A549 (cell line): ENCODE measurements around the gene TMEM53. TPM values are rescaled to one million over a fixed set of nuclear protein-coding genes. Genes with fewer than 3 reads are reported as not detected.

Source experiments
- ATAC-seq, 2 experiments: fragments of 200-7000 bp in 1 of 2; fragments of >200 bp in 1 of 2; cut with Nextera tagmentation in 1 of 2; cut with Tn5 transposase in 1 of 2; 3 replicates each; pipeline versions ENCODE4 v1.8.0 to v1.9.1; 2018 to 2020; ENCODE audit warnings: mild to moderate bottlenecking in 1 of 2, moderate library complexity in 1 of 2
- CTCF ChIA-PET: fragments of 300-600 bp; sonication (Branson Sonifier 250); formaldehyde crosslinking; extraction: SDS; loops from one replicate; lab custom pipeline; 2021; ENCODE audit warnings: antibody characterized with exemption, inconsistent platforms; lab: Yijun Ruan, JAX
- POLR2A ChIA-PET: fragments of 350-600 bp; formaldehyde crosslinking; extraction: SDS; loops from one replicate; lab custom pipeline; 2021; ENCODE audit warnings: antibody characterized with exemption, inconsistent platforms; lab: Yijun Ruan, JAX
- DNase-seq, 2 experiments: peaks; one replicate each; pipeline versions ENCODE4 v3.0.0 to v3.0.0-alpha.2; 2011 to 2016; ENCODE audit warnings: low read depth in 1 of 2, low spot score in 1 of 2
- FAIRE-seq: peaks from 2 replicates; lab custom pipeline; 2011; peaks lifted over from hg19 to GRCh38; lab: Jason Lieb, UNC
- H3K27ac ChIP-seq, 2 experiments: fragments of >200 bp; sonication (Bioruptor Twin); formaldehyde crosslinking; 3 replicates each; pipeline ENCODE4 v1.5.1; 2016 to 2017
- H3K4me1 ChIP-seq: fragments of >200 bp; sonication (Bioruptor Twin); formaldehyde crosslinking; 3 replicates; pipeline ENCODE4 v1.6.1; 2016
- H3K4me2 ChIP-seq: fragments of >200 bp; sonication (Bioruptor Twin); formaldehyde crosslinking; 3 replicates; pipeline ENCODE4 v1.6.1; 2016
- H3K4me3 ChIP-seq: fragments of >200 bp; sonication (Bioruptor Twin); formaldehyde crosslinking; 3 replicates; pipeline ENCODE4 v1.5.1; 2016
- H3K9me3 ChIP-seq: fragments of >200 bp; sonication (Bioruptor Twin); formaldehyde crosslinking; 3 replicates; pipeline ENCODE4 v1.6.1; 2016
- CHD2 ChIP-seq: fragments of 150-350 bp; IDR thresholded peaks from 2 replicates; pipeline ENCODE4 v1.6.1; 2014; ENCODE audit warnings: low read length; ENCODE audit not compliant: partially characterized antibody
- CHD4 ChIP-seq: fragments of 200-600 bp; sonication (generic); IDR thresholded peaks from 2 replicates; pipeline ENCODE4 v1.6.1; 2016; ENCODE audit warnings: antibody characterized with exemption, mild to moderate bottlenecking, borderline replicate concordance
- ESRRA ChIP-seq: fragments of 150-350 bp; IDR thresholded peaks from 2 replicates; pipeline ENCODE4 v1.6.1; 2014; ENCODE audit warnings: mild to moderate bottlenecking, low read length, borderline replicate concordance
- FOXS1 ChIP-seq: fragments of 250-450 bp; sonication (Bioruptor Pico); IDR thresholded peaks from 2 replicates; pipeline ENCODE4 v1.5.0; 2020; ENCODE audit warnings: mild to moderate bottlenecking, moderate library complexity
- GATA3 ChIP-seq: IDR thresholded peaks from 2 replicates; pipeline ENCODE4 v1.6.1; 2012; ENCODE audit warnings: borderline replicate concordance
- HOXA7 ChIP-seq: fragments of 250-450 bp; sonication (Bioruptor Pico); IDR thresholded peaks from 2 replicates; pipeline ENCODE4 v1.5.0; 2020; ENCODE audit warnings: mild to moderate bottlenecking, moderate library complexity
- JUNB ChIP-seq: fragments of >200 bp; sonication (Bioruptor Twin); formaldehyde crosslinking; IDR thresholded peaks from 2 replicates; pipeline ENCODE4 v1.6.1; 2016
- KDM5A ChIP-seq: fragments of 200-600 bp; sonication (generic); IDR thresholded peaks from 2 replicates; pipeline ENCODE4 v1.6.1; 2016; ENCODE audit warnings: antibody characterized with exemption, mild to moderate bottlenecking
- MAZ ChIP-seq: fragments of 150-350 bp; IDR thresholded peaks from 2 replicates; pipeline ENCODE4 v1.6.1; 2014; ENCODE audit warnings: antibody characterized with exemption, low read depth, low read length, borderline replicate concordance
- NPAS2 ChIP-seq: fragments of 250-450 bp; sonication (Bioruptor Pico); IDR thresholded peaks from 2 replicates; pipeline ENCODE4 v1.8.0; 2022; ENCODE audit warnings: mild to moderate bottlenecking, moderate library complexity, borderline replicate concordance
- PHF8 ChIP-seq: fragments of 200-600 bp; sonication (generic); IDR thresholded peaks from 2 replicates; pipeline ENCODE4 v1.6.1; 2016; ENCODE audit warnings: low read depth, mild to moderate bottlenecking, antibody characterized with exemption, moderate library complexity, borderline replicate concordance
- POLR2AphosphoS2 ChIP-seq: conservative IDR thresholded peaks from 2 replicates; pipeline ENCODE4 v1.6.1; 2012; ENCODE audit warnings: low read length, improper control_type of control experiment, inconsistent platforms
- RAD21 ChIP-seq, 2 experiments: fragments of >200 bp in 1 of 2; sonication (Bioruptor Twin) in 1 of 2; formaldehyde crosslinking in 1 of 2; IDR thresholded peaks in 1 of 2; conservative IDR thresholded peaks in 1 of 2; 2 replicates in 1 of 2; 3 replicates in 1 of 2; pipeline ENCODE4 v1.6.1; 2012 to 2018; ENCODE audit warnings: inconsistent platforms in 1 of 2
- RARB ChIP-seq: fragments of 250-450 bp; sonication (Bioruptor Pico); IDR thresholded peaks from 2 replicates; pipeline ENCODE4 v1.8.0; 2021; ENCODE audit warnings: mild to moderate bottlenecking, moderate library complexity
- RNF2 ChIP-seq: fragments of 200-600 bp; sonication (generic); IDR thresholded peaks from 2 replicates; pipeline ENCODE4 v1.6.1; 2016; ENCODE audit warnings: low read depth, mild to moderate bottlenecking, antibody characterized with exemption, moderate library complexity, borderline replicate concordance
- SMC3 ChIP-seq: fragments of >200 bp; sonication (Bioruptor Twin); formaldehyde crosslinking; IDR thresholded peaks from 3 replicates; pipeline ENCODE4 v1.6.1; 2018; ENCODE audit warnings: inconsistent platforms
- SREBF2 ChIP-seq: fragments of 450-650 bp; IDR thresholded peaks from 2 replicates; pipeline ENCODE4 v1.6.1; 2014; ENCODE audit warnings: mild to moderate bottlenecking, moderate library complexity
- ZNF302 ChIP-seq: fragments of 250-450 bp; sonication (Bioruptor Pico); IDR thresholded peaks from 2 replicates; pipeline ENCODE4 v1.9.0; 2021; ENCODE audit warnings: inconsistent platforms, mild to moderate bottlenecking, moderate library complexity
- ZSCAN20 ChIP-seq: fragments of 250-450 bp; sonication (Bioruptor Pico); IDR thresholded peaks from 2 replicates; pipeline ENCODE4 v1.8.0; 2022; ENCODE audit warnings: mild to moderate bottlenecking, moderate library complexity
- WGBS: methylation state at CpG from one replicate; pipeline ENCODE4 v1.1.6; 2017; ENCODE audit errors: missing lambda C conversion rate; 5-methylcytosine and 5-hydroxymethylcytosine counted together
- polyA plus RNA-seq, 4 experiments: library from polyadenylated mRNA; depleted of rRNA in 3 of 4; stranded (reverse); fragments of >200 nt; fragmentation: RNase III in 1 of 4; extraction: RNeasy Plus Mini Kit Qiagen cat#74134 plus additional on column Dnase treatment in 1 of 4; gene quantifications; 2 replicates in 3 of 4; 3 replicates in 1 of 4; pipeline ENCODE4 v1.2.3, GENCODE V29; 2011 to 2017
- TF ChIP-seq, protein P1 (sequence below): fragments of >200 bp; sonication (Bioruptor Twin); formaldehyde crosslinking; IDR thresholded peaks from 3 replicates; pipeline ENCODE4 v1.6.1; 2016
- TF ChIP-seq, protein P2 (sequence below): fragments of >200 bp; sonication (Bioruptor Twin); formaldehyde crosslinking; IDR thresholded peaks from 3 replicates; pipeline ENCODE4 v1.5.1; 2016
- TF ChIP-seq, protein P3 (sequence below): fragments of 200-600 bp; sonication (generic); IDR thresholded peaks from 2 replicates; pipeline ENCODE4 v1.6.1; 2016; ENCODE audit warnings: antibody characterized with exemption, mild to moderate bottlenecking, moderate library complexity
- TF ChIP-seq, protein P4 (sequence below): fragments of 450-650 bp; IDR thresholded peaks from 2 replicates; pipeline ENCODE4 v1.6.1; 2014; ENCODE audit warnings: antibody characterized with exemption

The TMEM53 gene
- polyA plus RNA-seq, 2 of the 4 experiments (the other 2 are of a cell fraction): 6.2 to 8.0 TPM

DNA sequence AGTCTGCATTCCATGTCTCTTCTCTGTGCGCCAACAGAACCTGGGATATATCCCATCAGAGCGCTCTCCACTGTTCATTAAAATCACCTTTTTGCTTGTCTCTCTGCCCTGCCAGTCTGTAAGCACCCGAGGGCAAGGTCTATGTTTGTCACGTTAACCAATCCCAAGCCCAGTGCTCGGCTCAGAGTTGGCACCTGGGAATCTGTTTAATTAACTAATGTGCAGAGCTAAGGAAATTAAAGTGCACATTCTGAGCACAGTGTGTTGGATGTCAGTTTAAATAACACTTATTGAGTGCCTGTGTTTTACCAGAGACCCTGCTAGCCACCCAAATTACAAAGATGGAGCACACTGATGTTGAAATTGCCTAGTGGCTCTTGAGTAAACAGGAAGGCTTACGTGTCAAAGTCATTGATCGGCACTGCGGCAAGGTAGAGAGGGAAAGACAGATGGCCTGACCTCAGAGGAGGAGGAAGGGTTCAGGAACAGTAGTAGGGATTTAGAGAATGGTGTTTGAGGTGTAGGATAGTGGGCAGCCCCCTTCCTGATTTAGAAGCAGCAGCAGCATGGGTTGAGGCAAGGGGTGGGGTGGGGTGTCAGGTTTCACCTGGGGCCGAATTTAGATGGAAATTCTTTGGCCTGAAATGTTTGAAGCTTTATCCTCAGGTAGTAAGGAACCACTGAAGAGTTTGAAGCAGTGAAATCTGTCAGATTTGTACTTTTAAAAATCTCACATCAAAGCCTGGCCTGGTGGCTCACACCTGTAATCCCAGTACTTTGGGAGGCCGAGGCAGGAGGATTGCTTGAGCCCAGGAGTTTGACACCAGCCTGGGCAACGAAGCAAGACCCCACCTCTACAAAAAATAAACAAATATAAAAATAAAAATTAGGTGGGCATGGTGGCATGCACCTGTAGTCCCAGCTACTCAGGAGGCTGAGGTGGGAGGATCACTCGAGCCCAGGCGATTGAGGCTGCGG, 7.9 kb upstream of the TMEM53 start (continued):
- no peak for TF ChIP-seq SREBF2
- no peak for TF ChIP-seq RNF2
- TF ChIP-seq SMC3: no peak
- no peak for TF ChIP-seq CHD4
- TF ChIP-seq, all 56 proteins: peak for 0

DNA sequence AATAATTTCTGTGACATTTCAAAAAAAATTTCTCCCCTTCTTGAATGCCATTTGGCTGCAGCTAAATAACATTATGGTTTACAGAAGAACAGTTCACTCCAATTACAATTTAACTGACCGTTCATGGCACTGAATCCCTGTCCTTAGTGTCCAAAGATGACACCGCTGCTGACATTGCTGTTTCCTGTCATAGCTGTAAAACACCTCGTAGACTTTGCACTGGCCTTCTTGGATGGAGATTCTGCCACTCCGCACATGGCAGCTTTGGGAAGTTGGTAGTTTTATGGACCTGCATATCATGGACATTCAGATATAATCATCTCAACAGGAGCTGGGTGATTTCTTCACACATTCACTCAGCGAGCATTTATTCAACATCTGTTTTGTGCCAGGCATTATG, 5.2 kb upstream of the TMEM53 start:
- CTCF ChIA-PET: interaction anchor here (0.7 to 1.6 kb wide), 3 partner anchors 11 to 36 kb away, joined by 3 to 4 read pairs (median 4); no protein-coding TSS in a partner anchor
- Histone ChIP-seq H3K4me1 (peaks cover 20% of the 10 kb centered on the region), H3K4me3 (no peak overlapping the region), H3K9me3 (no peaks in the 10 kb centered on the region), H3K4me2 (no peak overlapping the region), H3K27ac (no peak overlapping the region)
- DNase-seq: no peak
- no peak for ATAC-seq
- FAIRE-seq: no peak
- POLR2A ChIA-PET: no interaction called here
- WGBS: 78% methylated on average over 5 of the region's 5 CpGs
- TF ChIP-seq GATA3 (no peak), KDM5A (no peak), POLR2AphosphoS2 (no peak), HOXA7 (CRISPR knock-in tag) (no peak), CHD2 (no peak), PHF8 (no peak), RARB (CRISPR knock-in tag) (no peak), ZSCAN20 (CRISPR knock-in tag) (no peak), NPAS2 (CRISPR knock-in tag) (no peak), ZNF302 (no peak), RNF2 (no peak), JUNB (no peak), RAD21 (conservative IDR thresholded peaks at IDR 0.05 in 1 of 2, IDR thresholded peaks at IDR 0.05 in 1 of 2) (no peak), FOXS1 (CRISPR knock-in tag) (no peak), ESRRA (no peak), MAZ (no peak)
- TF ChIP-seq, protein P1, sequence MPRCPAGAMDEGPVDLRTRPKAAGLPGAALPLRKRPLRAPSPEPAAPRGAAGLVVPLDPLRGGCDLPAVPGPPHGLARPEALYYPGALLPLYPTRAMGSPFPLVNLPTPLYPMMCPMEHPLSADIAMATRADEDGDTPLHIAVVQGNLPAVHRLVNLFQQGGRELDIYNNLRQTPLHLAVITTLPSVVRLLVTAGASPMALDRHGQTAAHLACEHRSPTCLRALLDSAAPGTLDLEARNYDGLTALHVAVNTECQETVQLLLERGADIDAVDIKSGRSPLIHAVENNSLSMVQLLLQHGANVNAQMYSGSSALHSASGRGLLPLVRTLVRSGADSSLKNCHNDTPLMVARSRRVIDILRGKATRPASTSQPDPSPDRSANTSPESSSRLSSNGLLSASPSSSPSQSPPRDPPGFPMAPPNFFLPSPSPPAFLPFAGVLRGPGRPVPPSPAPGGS: no peak
- TF ChIP-seq, protein P2, sequence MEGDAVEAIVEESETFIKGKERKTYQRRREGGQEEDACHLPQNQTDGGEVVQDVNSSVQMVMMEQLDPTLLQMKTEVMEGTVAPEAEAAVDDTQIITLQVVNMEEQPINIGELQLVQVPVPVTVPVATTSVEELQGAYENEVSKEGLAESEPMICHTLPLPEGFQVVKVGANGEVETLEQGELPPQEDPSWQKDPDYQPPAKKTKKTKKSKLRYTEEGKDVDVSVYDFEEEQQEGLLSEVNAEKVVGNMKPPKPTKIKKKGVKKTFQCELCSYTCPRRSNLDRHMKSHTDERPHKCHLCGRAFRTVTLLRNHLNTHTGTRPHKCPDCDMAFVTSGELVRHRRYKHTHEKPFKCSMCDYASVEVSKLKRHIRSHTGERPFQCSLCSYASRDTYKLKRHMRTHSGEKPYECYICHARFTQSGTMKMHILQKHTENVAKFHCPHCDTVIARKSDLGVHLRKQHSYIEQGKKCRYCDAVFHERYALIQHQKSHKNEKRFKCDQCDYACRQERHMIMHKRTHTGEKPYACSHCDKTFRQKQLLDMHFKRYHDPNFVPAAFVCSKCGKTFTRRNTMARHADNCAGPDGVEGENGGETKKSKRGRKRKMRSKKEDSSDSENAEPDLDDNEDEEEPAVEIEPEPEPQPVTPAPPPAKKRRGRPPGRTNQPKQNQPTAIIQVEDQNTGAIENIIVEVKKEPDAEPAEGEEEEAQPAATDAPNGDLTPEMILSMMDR: no peak
- TF ChIP-seq, protein P3, sequence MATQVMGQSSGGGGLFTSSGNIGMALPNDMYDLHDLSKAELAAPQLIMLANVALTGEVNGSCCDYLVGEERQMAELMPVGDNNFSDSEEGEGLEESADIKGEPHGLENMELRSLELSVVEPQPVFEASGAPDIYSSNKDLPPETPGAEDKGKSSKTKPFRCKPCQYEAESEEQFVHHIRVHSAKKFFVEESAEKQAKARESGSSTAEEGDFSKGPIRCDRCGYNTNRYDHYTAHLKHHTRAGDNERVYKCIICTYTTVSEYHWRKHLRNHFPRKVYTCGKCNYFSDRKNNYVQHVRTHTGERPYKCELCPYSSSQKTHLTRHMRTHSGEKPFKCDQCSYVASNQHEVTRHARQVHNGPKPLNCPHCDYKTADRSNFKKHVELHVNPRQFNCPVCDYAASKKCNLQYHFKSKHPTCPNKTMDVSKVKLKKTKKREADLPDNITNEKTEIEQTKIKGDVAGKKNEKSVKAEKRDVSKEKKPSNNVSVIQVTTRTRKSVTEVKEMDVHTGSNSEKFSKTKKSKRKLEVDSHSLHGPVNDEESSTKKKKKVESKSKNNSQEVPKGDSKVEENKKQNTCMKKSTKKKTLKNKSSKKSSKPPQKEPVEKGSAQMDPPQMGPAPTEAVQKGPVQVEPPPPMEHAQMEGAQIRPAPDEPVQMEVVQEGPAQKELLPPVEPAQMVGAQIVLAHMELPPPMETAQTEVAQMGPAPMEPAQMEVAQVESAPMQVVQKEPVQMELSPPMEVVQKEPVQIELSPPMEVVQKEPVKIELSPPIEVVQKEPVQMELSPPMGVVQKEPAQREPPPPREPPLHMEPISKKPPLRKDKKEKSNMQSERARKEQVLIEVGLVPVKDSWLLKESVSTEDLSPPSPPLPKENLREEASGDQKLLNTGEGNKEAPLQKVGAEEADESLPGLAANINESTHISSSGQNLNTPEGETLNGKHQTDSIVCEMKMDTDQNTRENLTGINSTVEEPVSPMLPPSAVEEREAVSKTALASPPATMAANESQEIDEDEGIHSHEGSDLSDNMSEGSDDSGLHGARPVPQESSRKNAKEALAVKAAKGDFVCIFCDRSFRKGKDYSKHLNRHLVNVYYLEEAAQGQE: no peak
- TF ChIP-seq, protein P4, sequence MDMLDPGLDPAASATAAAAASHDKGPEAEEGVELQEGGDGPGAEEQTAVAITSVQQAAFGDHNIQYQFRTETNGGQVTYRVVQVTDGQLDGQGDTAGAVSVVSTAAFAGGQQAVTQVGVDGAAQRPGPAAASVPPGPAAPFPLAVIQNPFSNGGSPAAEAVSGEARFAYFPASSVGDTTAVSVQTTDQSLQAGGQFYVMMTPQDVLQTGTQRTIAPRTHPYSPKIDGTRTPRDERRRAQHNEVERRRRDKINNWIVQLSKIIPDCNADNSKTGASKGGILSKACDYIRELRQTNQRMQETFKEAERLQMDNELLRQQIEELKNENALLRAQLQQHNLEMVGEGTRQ: no peak
